Gastroesophageal sphincter (tissue), 4 donors: ENCODE measurements around the gene PHLDB2. TPM values are rescaled to one million over a fixed set of nuclear protein-coding genes. Genes with fewer than 3 reads are reported as not detected.
A peak's percentile ranks its signal among the peaks of the same experiment; 100 is the strongest.

ENCODE experiments used
- ATAC-seq: fragments of 150-250 bp; one replicate; pipeline ENCODE4 v1.9.1; 2016; ENCODE audit warnings: mild to moderate bottlenecking, moderate library complexity
- H3K27ac ChIP-seq, 4 donors: fragments of 200-600 bp; sonication (generic) in 3 of 4; 1 replicate in 3 of 4; 2 replicates in 1 of 4; pipeline ENCODE4 v1.5.1; 2016 to 2019
- H3K27me3 ChIP-seq: fragments of 200-600 bp; sonication (generic); one replicate; pipeline ENCODE4 v1.5.1; 2019
- H3K36me3 ChIP-seq, 2 donors: fragments of 200-600 bp; sonication (generic); one replicate each; pipeline ENCODE4 v1.5.1; 2019; ENCODE audit warnings: control low read depth in 1 of 2
- H3K4me1 ChIP-seq, 3 donors: fragments of 200-600 bp; sonication (generic); 1 replicate in 2 of 3; 2 replicates in 1 of 3; pipeline ENCODE4 v1.5.1; 2016 to 2019; ENCODE audit warnings: control low read depth in 2 of 3
- H3K4me3 ChIP-seq, 2 donors: fragments of 200-600 bp; sonication (generic); one replicate each; pipeline ENCODE4 v1.5.1; 2019; ENCODE audit warnings: mild to moderate bottlenecking in 1 of 2, moderate library complexity in 1 of 2
- H3K9me3 ChIP-seq, 3 donors: fragments of 200-600 bp; sonication (generic); one replicate each; pipeline ENCODE4 v1.5.1; 2017 to 2019; ENCODE audit warnings: control low read depth in 2 of 3
- CTCF ChIP-seq, 4 experiments: fragments of 200-600 bp in 2 of 4; fragments of 450-650 bp in 2 of 4; sonication (generic) in 1 of 4; IDR thresholded peaks; one replicate each; pipeline ENCODE4 v1.5.1; 2017 to 2019; ENCODE audit warnings: antibody characterized with exemption in 4 of 4, mild to moderate bottlenecking in 2 of 4, moderate library complexity in 2 of 4
- EP300 ChIP-seq: sonication (generic); formaldehyde crosslinking; IDR thresholded peaks from one replicate; pipeline ENCODE4 v1.6.1; 2017; ENCODE audit warnings: antibody characterized with exemption, mild to moderate bottlenecking
- POLR2A ChIP-seq, 2 donors: fragments of 450-650 bp; IDR thresholded peaks; one replicate each; pipeline ENCODE4 v1.6.1; 2017; ENCODE audit warnings: antibody characterized with exemption in 2 of 2, mild to moderate bottlenecking in 2 of 2, moderate library complexity in 1 of 2
- POLR2AphosphoS5 ChIP-seq: sonication (generic); formaldehyde crosslinking; IDR thresholded peaks from one replicate; pipeline ENCODE4 v1.6.1; 2017; ENCODE audit warnings: antibody characterized with exemption
- WGBS, 2 donors: methylation state at CpG; one replicate each; pipeline ENCODE4 v1.1.5; 2018; ENCODE audit warnings: low coverage in 1 of 2; 5-methylcytosine and 5-hydroxymethylcytosine counted together
- total RNA-seq, 4 donors: library from RNA; depleted of rRNA; stranded (reverse); fragments of >200 nt; gene quantifications; one replicate each; pipeline ENCODE4 v1.1.0, GENCODE V29; 2016

PHLDB2 gene
- total RNA-seq, 4 donors from 2014 or later: 52.1 to 115 (median 77.4) TPM

GRCh38 chr3:111852540-111852939 is 6.5 kb upstream of the PHLDB2 start:
- TF ChIP-seq CTCF (IDR thresholded peaks at IDR 0.05) (no peak), EP300 (no peak), POLR2AphosphoS5 (no peak), POLR2A (IDR thresholded peaks at IDR 0.05) (no peak)
- 20 to 48% methylated on average over 2 to 3 of the region's 3 CpGs for WGBS, 2 donors
- H3K36me3 ChIP-seq: no peaks in the 10 kb centered on the region
- no peak for ATAC-seq
- peaks cover 0 to 28% (median 0%) of the 10 kb centered on the region in 3 donors for H3K4me1 ChIP-seq
- H3K27me3 ChIP-seq: no peaks in the 10 kb centered on the region
- H3K27ac ChIP-seq: peak overlapping the region in 3 of 4 donors; percentile 22 to 38 (median 25)
- no peaks in the 10 kb centered on the region for H3K9me3 ChIP-seq
- no peak overlapping the region for H3K4me3 ChIP-seq

DNA sequence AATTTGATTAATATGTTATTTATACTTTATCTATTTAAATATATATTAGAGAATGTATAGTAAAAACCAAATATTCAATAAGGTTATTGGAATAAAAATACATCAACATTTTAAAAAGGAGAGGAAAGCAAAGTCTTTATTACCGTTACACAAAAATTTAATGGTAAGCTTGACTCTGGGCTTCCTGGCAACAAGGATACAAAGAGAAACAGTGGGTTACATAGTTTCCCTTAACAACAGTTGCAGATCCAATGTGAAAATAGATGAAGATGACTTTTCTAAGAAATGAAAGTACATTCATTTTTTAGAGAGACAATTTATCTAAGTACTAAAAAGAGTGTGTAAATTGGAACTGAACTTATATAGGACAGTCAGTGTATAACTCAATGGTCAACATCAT is 6.0 kb upstream of the PHLDB2 start:
- peak overlapping the region in 3 of 4 donors; percentile 22 to 38 (median 37) for H3K27ac ChIP-seq

GRCh38 chr3:111854990-111855389 is 4.1 kb upstream of the PHLDB2 start:
- Histone ChIP-seq H3K9me3 (no peaks in the 10 kb centered on the region), H3K27me3 (no peaks in the 10 kb centered on the region), H3K36me3 (no peaks in the 10 kb centered on the region), H3K4me3 (no peak overlapping the region), H3K4me1 (peaks cover 0 to 41% (median 0%) of the 10 kb centered on the region in 3 donors), H3K27ac (no peak overlapping the region)
- 80 to 100% methylated on average over 2 of the region's 2 CpGs for WGBS, 2 donors
- ATAC-seq: no peak
- no peak for TF ChIP-seq CTCF (IDR thresholded peaks at IDR 0.05)
- no peak for TF ChIP-seq POLR2AphosphoS5
- TF ChIP-seq POLR2A (IDR thresholded peaks at IDR 0.05): no peak
- no peak for TF ChIP-seq EP300

More for the DNA sequence above, 6.0 kb upstream of the PHLDB2 start:
- WGBS, 2 donors: 0 to 5% methylated on average over 1 of the region's 1 CpG
- Histone ChIP-seq H3K9me3 (no peaks in the 10 kb centered on the region), H3K4me3 (no peak overlapping the region), H3K4me1 (peaks cover 0 to 28% (median 0%) of the 10 kb centered on the region in 3 donors), H3K36me3 (no peaks in the 10 kb centered on the region), H3K27me3 (no peaks in the 10 kb centered on the region)
- TF ChIP-seq CTCF (IDR thresholded peaks at IDR 0.05): no peak
- no peak for ATAC-seq

GRCh38 chr3:111856501-111856900 is 2.6 kb upstream of the PHLDB2 start:
- no peak overlapping the region for H3K4me3 ChIP-seq
- no peak for ATAC-seq
- no peaks in the 10 kb centered on the region for H3K27me3 ChIP-seq
- H3K4me1 ChIP-seq: peaks cover 0 to 41% (median 0%) of the 10 kb centered on the region in 3 donors
- 59 to 67% methylated on average over 3 of the region's 3 CpGs for WGBS, 2 donors
- H3K9me3 ChIP-seq: no peaks in the 10 kb centered on the region
- TF ChIP-seq EP300 (no peak), CTCF (IDR thresholded peaks at IDR 0.05) (no peak), POLR2AphosphoS5 (no peak), POLR2A (IDR thresholded peaks at IDR 0.05) (no peak)
- H3K27ac ChIP-seq: peak overlapping the region in 1 of 4 donors; percentile 16
- H3K36me3 ChIP-seq: no peaks in the 10 kb centered on the region

DNA sequence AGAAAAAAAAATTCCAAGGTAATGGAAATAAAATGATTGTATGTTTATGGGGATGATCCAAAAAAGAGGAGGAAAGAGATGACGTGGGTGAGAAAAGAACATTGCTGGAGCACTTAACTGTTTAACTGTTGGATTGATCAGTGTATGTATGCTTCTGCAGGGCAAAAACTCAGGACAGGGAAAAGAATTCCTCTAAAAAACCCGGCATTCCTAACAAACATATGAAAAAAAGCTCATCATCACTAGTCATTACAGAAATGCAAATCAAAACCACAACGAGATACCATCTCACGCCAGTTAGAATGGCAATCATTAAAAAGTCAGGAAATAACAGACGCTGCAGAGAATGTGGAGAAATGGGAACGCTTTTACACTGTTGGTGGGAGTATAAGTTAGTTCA is 1.6 kb upstream of the PHLDB2 start:
- 62 to 72% methylated on average over 6 of the region's 6 CpGs for WGBS, 2 donors
- no peak for TF ChIP-seq POLR2A (IDR thresholded peaks at IDR 0.05)
- TF ChIP-seq EP300: no peak
- TF ChIP-seq POLR2AphosphoS5: no peak
- TF ChIP-seq CTCF (IDR thresholded peaks at IDR 0.05): no peak
- ATAC-seq: no peak
- Histone ChIP-seq H3K27me3 (no peaks in the 10 kb centered on the region), H3K4me1 (peaks cover 0 to 44% (median 3%) of the 10 kb centered on the region in 3 donors), H3K36me3 (no peaks in the 10 kb centered on the region), H3K4me3 (no peak overlapping the region), H3K27ac (no peak overlapping the region), H3K9me3 (no peaks in the 10 kb centered on the region)
